Non-pigmented ciliary epithelial cell (primary cell): ENCODE data around the gene GINM1.
A peak's percentile ranks its signal among the peaks of the same experiment; 100 is the strongest.

Experiments
- DNase-seq: peaks from one replicate; pipeline ENCODE4 v3.0.0-alpha.2; 2010; ENCODE audit warnings: low read depth

The GINM1 gene

DNA sequence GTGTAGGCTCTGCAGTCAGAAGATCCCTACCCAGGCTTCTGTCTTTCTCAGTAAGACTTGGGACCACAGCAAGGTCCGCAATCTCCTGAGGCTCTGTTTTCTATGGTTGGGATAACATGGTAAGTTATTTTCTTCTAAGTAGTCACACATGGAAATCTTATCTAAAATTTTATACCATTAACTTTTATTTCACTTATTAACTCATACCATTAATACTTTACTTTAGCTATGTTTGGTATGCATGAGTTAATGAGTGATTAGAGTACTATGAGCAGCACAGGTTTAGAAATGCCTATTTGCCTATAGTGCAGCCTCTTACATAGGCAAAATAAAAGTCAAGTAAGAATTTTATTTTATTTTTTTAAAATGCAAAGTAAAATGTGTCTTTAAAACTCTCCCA is 27.2 kb downstream of the GINM1 start:
- no peak for DNase-seq

DNA sequence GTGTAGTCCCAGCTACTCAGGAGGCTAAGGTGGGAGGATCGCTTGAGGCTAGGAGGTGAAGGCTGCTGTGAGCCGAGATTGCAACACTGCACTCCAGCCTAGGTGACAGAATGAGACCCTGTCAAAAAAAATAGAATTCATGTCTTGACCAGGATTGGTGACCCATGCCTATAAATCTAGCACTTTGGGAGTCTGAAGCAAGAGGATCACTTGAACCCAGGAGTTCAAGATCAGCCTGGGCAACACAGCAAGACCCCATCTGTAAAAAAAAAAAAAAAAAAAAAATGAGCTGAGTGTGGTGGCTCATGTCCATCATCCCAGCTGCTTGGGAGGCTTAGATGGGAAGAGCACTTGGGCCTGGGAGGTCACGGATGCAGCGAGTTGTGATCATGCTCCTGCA is 34.3 kb downstream of the GINM1 start:
- DNase-seq, result no peak

DNA sequence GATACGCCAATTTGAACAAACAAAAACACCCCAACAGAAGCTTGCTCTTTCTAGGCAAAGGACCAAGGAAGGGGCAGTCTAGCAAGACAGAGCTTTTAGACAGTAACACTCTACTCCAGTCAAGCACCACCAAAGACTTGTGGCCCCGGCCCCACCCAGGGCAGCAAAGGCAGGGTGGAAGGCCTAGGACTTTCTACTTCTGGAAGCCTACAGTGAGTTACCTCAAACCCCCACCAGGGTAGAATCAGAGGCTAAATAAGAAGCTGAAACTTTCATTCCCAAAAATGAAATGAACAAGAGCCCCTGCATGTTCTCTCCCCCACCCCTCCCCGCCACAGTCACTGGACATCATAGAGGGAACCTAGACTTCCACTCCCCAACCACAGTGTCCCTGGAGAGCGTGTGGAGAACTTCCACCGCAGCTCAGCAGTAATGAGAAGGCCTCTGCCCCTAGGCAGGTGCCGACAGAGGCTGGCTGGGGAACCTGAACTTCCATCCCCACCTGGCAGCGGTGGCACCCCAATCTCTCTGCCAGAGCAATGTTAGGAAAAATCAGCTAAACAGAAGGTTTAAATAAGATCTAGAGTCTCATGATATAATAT is 42.3 kb downstream of the GINM1 start:
- no peak for DNase-seq

DNA sequence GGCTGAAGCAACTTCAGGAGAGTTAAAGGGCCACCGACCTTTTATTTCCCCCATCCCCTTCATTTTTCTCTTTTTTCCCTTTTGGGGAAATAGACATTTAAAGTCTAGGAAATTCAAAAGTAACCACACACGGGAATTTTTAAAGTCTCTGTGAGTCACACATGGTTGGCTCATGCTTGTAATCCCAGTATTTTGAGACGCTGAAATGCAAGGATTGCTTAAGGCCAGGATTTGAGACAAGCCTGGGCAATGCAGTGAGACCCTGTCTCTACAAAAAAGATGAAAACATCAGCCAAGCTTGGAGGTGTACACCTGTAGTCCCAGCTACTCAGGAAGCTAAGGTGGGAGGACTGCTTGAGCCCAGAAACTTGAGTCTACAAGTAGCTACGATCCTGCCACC is 48.2 kb downstream of the GINM1 start:
- peak; percentile 5 for DNase-seq

DNA sequence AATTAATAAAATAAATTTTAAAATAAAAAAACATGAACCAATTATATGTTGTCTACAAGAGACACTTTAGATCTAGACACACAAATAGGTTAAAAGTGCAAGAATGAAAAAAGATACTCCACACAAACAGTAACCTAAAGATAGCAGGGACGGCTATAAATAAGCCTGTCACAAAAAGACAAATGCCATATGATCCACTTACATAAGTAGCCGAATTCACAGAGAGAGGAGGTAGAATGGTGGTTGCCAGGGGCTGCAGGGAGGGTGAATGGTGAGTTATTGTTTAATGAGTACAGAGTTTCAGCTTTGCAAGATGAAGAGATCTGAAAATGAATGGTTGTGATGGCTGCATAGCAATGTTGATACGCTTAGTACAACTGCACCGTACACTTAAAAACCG is 49.6 kb downstream of the GINM1 start:
- no peak for DNase-seq

DNA sequence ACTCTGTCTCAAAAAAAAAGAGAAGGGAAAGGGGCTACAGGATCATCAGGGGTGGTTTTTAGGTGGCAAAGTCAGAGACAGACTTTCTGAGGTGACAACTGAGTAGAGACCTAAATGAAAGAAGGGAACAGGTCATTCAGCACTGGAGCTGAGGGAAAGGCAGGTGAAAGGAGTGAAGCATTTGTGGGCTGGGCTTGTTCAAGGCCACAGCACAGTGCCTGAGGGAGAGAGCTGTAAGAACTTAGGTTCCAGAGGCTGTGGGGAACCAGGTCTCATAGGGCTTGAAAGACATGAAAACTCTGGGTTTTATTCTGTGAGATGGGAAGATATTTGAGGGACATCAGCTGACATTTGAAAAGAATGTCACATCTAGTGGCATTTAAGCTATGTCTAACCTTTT is 61.5 kb downstream of the GINM1 start:
- DNase-seq, result no peak

DNA sequence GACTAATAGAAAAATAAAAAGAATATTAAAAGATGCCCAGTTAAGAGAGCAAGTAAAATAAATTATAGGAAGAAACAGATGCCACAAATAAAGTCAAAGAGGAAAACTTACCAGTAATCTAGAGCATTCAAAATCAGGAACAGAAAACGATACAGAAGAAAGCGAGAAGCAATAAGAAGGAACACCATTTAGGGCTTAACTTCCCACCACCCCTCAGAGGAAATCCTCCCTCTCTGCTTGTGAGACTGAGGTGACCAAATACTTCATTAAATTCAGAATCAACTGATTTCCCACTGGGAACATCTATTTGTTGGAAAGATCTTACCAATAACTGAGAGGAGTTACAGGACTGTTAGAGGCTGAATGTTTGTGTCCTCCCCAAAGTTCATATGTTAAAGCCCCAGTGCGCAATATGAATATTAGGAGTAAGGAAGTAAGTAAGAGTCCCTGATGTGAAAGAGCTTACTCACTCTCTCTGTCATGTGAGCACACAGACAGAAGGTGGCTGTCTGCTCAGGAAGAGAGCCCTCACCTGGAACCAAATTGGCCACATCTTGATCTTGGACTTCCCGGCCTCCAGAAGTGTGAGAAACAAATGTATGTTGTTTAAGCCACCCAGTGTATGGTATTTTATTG is 62.8 kb downstream of the GINM1 start:
- no peak for DNase-seq

DNA sequence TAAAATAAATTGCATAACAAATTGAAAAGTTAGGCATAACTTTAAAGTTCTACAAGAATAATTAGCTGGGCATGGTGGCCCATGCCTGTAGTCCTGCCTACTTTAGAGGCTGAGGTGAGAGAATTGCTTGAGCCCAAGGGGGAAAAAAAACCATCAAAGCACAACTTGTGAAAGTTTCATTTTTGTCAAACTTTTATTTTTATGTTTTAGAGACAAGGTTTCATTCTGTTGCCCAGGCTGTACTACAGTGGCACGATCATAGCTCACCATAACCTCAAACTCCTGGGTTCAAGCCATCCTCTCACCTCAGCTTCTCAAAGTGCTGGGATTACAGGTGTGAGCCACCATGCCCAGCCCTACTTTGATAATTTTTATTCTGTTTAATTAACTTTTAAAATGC is 68.1 kb downstream of the GINM1 start:
- DNase-seq, result no peak

DNA sequence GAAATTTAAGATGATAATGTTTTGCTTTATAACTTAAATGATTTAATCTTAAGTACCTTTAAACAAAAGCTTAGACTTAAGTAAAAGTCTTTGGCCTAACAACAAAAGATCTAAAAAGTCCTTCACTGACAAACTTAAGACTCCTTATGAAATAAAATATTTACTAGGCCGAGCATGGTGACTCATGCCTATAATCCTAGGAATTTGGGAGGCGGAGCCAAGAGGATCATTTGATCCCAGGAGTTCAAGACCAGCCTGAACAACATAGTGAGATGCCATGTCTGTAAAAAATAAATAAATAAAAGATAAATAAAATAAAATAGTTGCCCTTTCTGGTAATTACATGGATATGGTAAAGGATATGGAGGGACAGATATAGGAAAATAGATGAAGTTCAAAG is 69.9 kb downstream of the GINM1 start:
- no peak for DNase-seq
